Liver (tissue), 9 donors: ENCODE data around the gene FOXA3. TPM values are rescaled to one million over a fixed set of nuclear protein-coding genes. Genes with fewer than 3 reads are reported as not detected.

Source experiments
- DNase-seq: peaks from one replicate; pipeline ENCODE4 v3.0.0-alpha.2; 2017; ENCODE audit warnings: low spot score
- H3K27ac ChIP-seq, 2 donors: one replicate each; pipeline ENCODE4 v1.7.0; 2013; ENCODE audit warnings: inconsistent platforms in 2 of 2, low read length in 2 of 2, control low read depth in 1 of 2, low read depth in 1 of 2, mild to moderate bottlenecking in 1 of 2
- H3K27me3 ChIP-seq, 4 donors: one replicate each; pipeline versions ENCODE4 v1.6.1 to v1.7.0; 2013; ENCODE audit warnings: low read length in 3 of 4, inconsistent platforms in 1 of 4, mild to moderate bottlenecking in 1 of 4, moderate library complexity in 1 of 4; ENCODE audit not compliant: control insufficient read depth in 4 of 4, insufficient read depth in 4 of 4
- H3K36me3 ChIP-seq, 4 donors: one replicate each; pipeline versions ENCODE4 v1.6.1 to v1.7.0; 2013; ENCODE audit warnings: low read length in 3 of 4, mild to moderate bottlenecking in 3 of 4, low read depth in 1 of 4, moderate library complexity in 1 of 4; ENCODE audit not compliant: control insufficient read depth in 4 of 4, insufficient read depth in 3 of 4
- H3K4me1 ChIP-seq, 4 donors: one replicate each; pipeline versions ENCODE4 v1.6.1 to v1.7.0; 2013; ENCODE audit warnings: low read length in 3 of 4, mild to moderate bottlenecking in 3 of 4, moderate library complexity in 1 of 4; ENCODE audit not compliant: control insufficient read depth in 4 of 4, insufficient read depth in 4 of 4
- H3K4me3 ChIP-seq, 3 donors: one replicate each; pipeline versions ENCODE4 v1.6.1 to v1.7.0; 2013; ENCODE audit warnings: low read length in 3 of 3, control low read depth in 1 of 3, low read depth in 1 of 3, mild to moderate bottlenecking in 1 of 3
- H3K9ac ChIP-seq, 2 donors: one replicate each; pipeline ENCODE4 v1.7.0; 2013; ENCODE audit warnings: low read length in 2 of 2, mild to moderate bottlenecking in 2 of 2, moderate library complexity in 2 of 2, control low read depth in 1 of 2, low read depth in 1 of 2
- H3K9me3 ChIP-seq, 4 donors: one replicate each; pipeline versions ENCODE4 v1.6.1 to v1.7.0; 2013; ENCODE audit warnings: low read length in 3 of 4; ENCODE audit not compliant: control insufficient read depth in 4 of 4
- CTCF ChIP-seq: fragments of 150-350 bp; IDR thresholded peaks from 2 replicates; pipeline ENCODE4 v1.5.1; 2017; ENCODE audit warnings: improper control_type of control experiment, low read depth, low read length; ENCODE audit not compliant: missing input control
- EGR1 ChIP-seq, 2 donors: IDR thresholded peaks; 2 replicates each; pipeline ENCODE4 v1.6.1; 2016 to 2018; ENCODE audit warnings: antibody characterized with exemption in 2 of 2, low read depth in 2 of 2
- FOXA1 ChIP-seq: IDR thresholded peaks from 2 replicates; pipeline ENCODE4 v1.6.1; 2016; ENCODE audit warnings: antibody characterized with exemption
- FOXA2 ChIP-seq: IDR thresholded peaks from 2 replicates; pipeline ENCODE4 v1.6.1; 2016; ENCODE audit warnings: antibody characterized with exemption
- GABPA ChIP-seq, 2 donors: IDR thresholded peaks in 1 of 2; conservative IDR thresholded peaks in 1 of 2; 2 replicates each; pipeline ENCODE4 v1.6.1; 2016; ENCODE audit warnings: antibody characterized with exemption in 2 of 2, mild to moderate bottlenecking in 1 of 2, moderate library complexity in 1 of 2
- HNF4A ChIP-seq, 2 donors: conservative IDR thresholded peaks; 2 replicates each; pipeline ENCODE4 v1.6.1; 2016; ENCODE audit warnings: antibody characterized with exemption in 2 of 2, mild to moderate bottlenecking in 2 of 2
- HNF4G ChIP-seq: IDR thresholded peaks from 2 replicates; pipeline ENCODE4 v1.6.1; 2016; ENCODE audit warnings: antibody characterized with exemption
- JUND ChIP-seq, 2 donors: IDR thresholded peaks; 2 replicates each; pipeline ENCODE4 v1.6.1; 2016; ENCODE audit warnings: antibody characterized with exemption in 2 of 2
- MAX ChIP-seq: IDR thresholded peaks from 2 replicates; pipeline ENCODE4 v1.6.1; 2016; ENCODE audit warnings: antibody characterized with exemption
- NR2F2 ChIP-seq: IDR thresholded peaks from 2 replicates; pipeline ENCODE4 v1.6.1; 2016; ENCODE audit warnings: antibody characterized with exemption
- RAD21 ChIP-seq, 2 donors: IDR thresholded peaks; 2 replicates each; pipeline ENCODE4 v1.6.1; 2016; ENCODE audit warnings: antibody characterized with exemption in 2 of 2, mild to moderate bottlenecking in 2 of 2
- REST ChIP-seq: IDR thresholded peaks from 2 replicates; pipeline ENCODE4 v1.6.1; 2016; ENCODE audit warnings: antibody characterized with exemption, mild to moderate bottlenecking
- RXRA ChIP-seq, 2 donors: IDR thresholded peaks; 2 replicates each; pipeline ENCODE4 v1.6.1; 2017 to 2018; ENCODE audit warnings: antibody characterized with exemption in 2 of 2, mild to moderate bottlenecking in 1 of 2
- TAF1 ChIP-seq: conservative IDR thresholded peaks from 2 replicates; pipeline ENCODE4 v1.6.1; 2016; ENCODE audit warnings: antibody characterized with exemption, mild to moderate bottlenecking
- YY1 ChIP-seq: IDR thresholded peaks from 2 replicates; pipeline ENCODE4 v1.6.1; 2016; ENCODE audit warnings: antibody characterized with exemption, mild to moderate bottlenecking
- WGBS: extraction: QIAGEN DNeasy Blood & Tissue Kit; methylation state at CpG from one replicate; pipeline ENCODE4 v1.1.7; 2013; 5-methylcytosine and 5-hydroxymethylcytosine counted together
- polyA plus RNA-seq, 2 donors: library from polyadenylated mRNA; stranded (reverse) in 1 of 2; unstranded in 1 of 2; fragments of 200-250 nt in 1 of 2; fragments of >200 nt in 1 of 2; fragmentation: Nextera tagmentation in 1 of 2; extraction: Ambion mirVana in 1 of 2; gene quantifications; one replicate each; pipeline versions ENCODE4 v1.2.1 to v1.2.3, GENCODE V29; 2013 to 2015
- total RNA-seq, 2 donors: library from RNA; depleted of rRNA; stranded (reverse); fragments of >200 nt; gene quantifications; one replicate each; pipeline ENCODE4 v1.2.3, GENCODE V29; 2014
- donor health status: healthy.
- donor health status: healthy.
- donor health status: healthy.
- donor health status: healthy.
- donor health status: healthy.

FOXA3 gene
- total and polyA plus RNA-seq, 4 donors, result 11.5 to 37.1 (median 21.6) TPM

GRCh38 chr19:45827459-45828093 lies 36.5 kb upstream of the FOXA3 start:
- TF ChIP-seq HNF4A (conservative IDR thresholded peaks at IDR 0.05) (no peak), FOXA1 (no peak), TAF1 (no peak), CTCF (no peak), YY1 (no peak), RXRA (IDR thresholded peaks at IDR 0.05) (no peak), RAD21 (IDR thresholded peaks at IDR 0.05) (no peak), HNF4G (no peak), FOXA2 (no peak), EGR1 (IDR thresholded peaks at IDR 0.05; ENCODE audit: low read depth in 2 of 2) (no peak)
- 97% methylated on average over 16 of the region's 16 CpGs for WGBS
- DNase-seq, result no peak
- H3K4me1 ChIP-seq, result no peaks in the 10 kb centered on the region
- H3K27me3 ChIP-seq, result no peaks in the 10 kb centered on the region
- H3K4me3 ChIP-seq, result no peak overlapping the region
- H3K9me3 ChIP-seq, result no peaks in the 10 kb centered on the region
- H3K27ac ChIP-seq, result no peak overlapping the region
- no peak overlapping the region for H3K9ac ChIP-seq
- H3K36me3 ChIP-seq, result peaks cover 34 to 95% (median 51%) of the 10 kb centered on the region in 4 donors

GRCh38 chr19:45828523-45828922 lies 35.6 kb upstream of the FOXA3 start:
- H3K36me3 ChIP-seq, result peaks cover 31 to 89% (median 47%) of the 10 kb centered on the region in 4 donors
- H3K4me1 ChIP-seq, result no peaks in the 10 kb centered on the region
- no peak overlapping the region for H3K9ac ChIP-seq
- DNase-seq, result no peak
- TF ChIP-seq MAX (no peak), GABPA (IDR thresholded peaks at IDR 0.05 in 1 of 2, conservative IDR thresholded peaks at IDR 0.05 in 1 of 2) (no peak), HNF4G (no peak), REST (no peak), HNF4A (conservative IDR thresholded peaks at IDR 0.05) (no peak), FOXA2 (no peak), EGR1 (IDR thresholded peaks at IDR 0.05; ENCODE audit: low read depth in 2 of 2) (no peak), CTCF (no peak), RAD21 (IDR thresholded peaks at IDR 0.05) (no peak), TAF1 (no peak), NR2F2 (no peak), YY1 (no peak), JUND (IDR thresholded peaks at IDR 0.05) (no peak)
- H3K27ac ChIP-seq, result no peak overlapping the region
- 94% methylated on average over 9 of the region's 9 CpGs for WGBS
- no peaks in the 10 kb centered on the region for H3K27me3 ChIP-seq
- no peaks in the 10 kb centered on the region for H3K9me3 ChIP-seq
- H3K4me3 ChIP-seq, result no peak overlapping the region
